Testis (tissue), 3 donors: Measurements from ENCODE around the gene VWA3A. TPM values are rescaled to one million over a fixed set of nuclear protein-coding genes. Genes with fewer than 3 reads are reported as not detected.

Experiments
- DNase-seq: peaks from one replicate; pipeline ENCODE4 v3.0.0-alpha.2; 2019
- H3K27ac ChIP-seq, 2 donors: fragments of 200-600 bp; sonication (generic); one replicate each; pipeline ENCODE4 v1.5.1; 2019
- H3K27me3 ChIP-seq: fragments of 200-600 bp; sonication (generic); one replicate; pipeline ENCODE4 v1.5.1; 2019
- H3K36me3 ChIP-seq: fragments of 200-600 bp; sonication (generic); one replicate; pipeline ENCODE4 v1.5.1; 2017; ENCODE audit warnings: low read depth; ENCODE audit errors: missing control alignments
- H3K4me1 ChIP-seq: fragments of 200-600 bp; sonication (generic); one replicate; pipeline ENCODE4 v1.5.1; 2019
- H3K4me3 ChIP-seq, 2 donors: fragments of 200-600 bp; sonication (generic); one replicate each; pipeline ENCODE4 v1.5.1; 2017 to 2019
- H3K9me3 ChIP-seq: fragments of 200-600 bp; sonication (generic); one replicate; pipeline ENCODE4 v1.5.1; 2017
- CTCF ChIP-seq, 3 experiments: fragments of 450-650 bp in 2 of 3; fragments of 200-600 bp in 1 of 3; sonication (generic) in 1 of 3; IDR thresholded peaks; one replicate each; pipeline ENCODE4 v1.5.1; 2016 to 2019; ENCODE audit warnings: antibody characterized with exemption in 3 of 3, mild to moderate bottlenecking in 2 of 3, moderate library complexity in 1 of 3
- POLR2A ChIP-seq: fragments of 450-650 bp; IDR thresholded peaks from one replicate; pipeline ENCODE4 v1.6.1; 2017; ENCODE audit warnings: antibody characterized with exemption, mild to moderate bottlenecking, moderate library complexity
- WGBS, 2 donors: methylation state at CpG; one replicate each; pipeline ENCODE4 v1.1.5; 2018; 5-methylcytosine and 5-hydroxymethylcytosine counted together
- intact Hi-C: fragments of 100-400 bp; cut with DNase I; formaldehyde crosslinking; loops from one replicate; pipeline ENCODE4 v1.15.1; 2023; ENCODE audit warnings: low total_unique reads
- polyA plus RNA-seq: library from polyadenylated mRNA; stranded (reverse); fragments of 350-450 nt; fragmentation: Illumina TruSeq; extraction: RNeasy Lipid Tissue Mini Kit (QIAGEN cat#74804); gene quantifications from one replicate; pipeline ENCODE4 v1.2.3, GENCODE V29; 2014; ENCODE audit warnings: low read depth, low replicate concordance; ENCODE audit not compliant: insufficient read depth
- total RNA-seq, 2 donors: library from RNA; depleted of rRNA; stranded (reverse); fragments of >200 nt; gene quantifications; one replicate each; pipeline ENCODE4 v1.2.3, GENCODE V29; 2016

Gene VWA3A
- total and polyA plus RNA-seq, 3 donors from 2014 or later, result 5.0 to 15.8 (median 9.8) TPM

GRCh38 chr16:22183901-22184614 is 91.7 kb downstream of the VWA3A start:
- DNase-seq, result no peak
- Histone ChIP-seq H3K27me3 (no peaks in the 10 kb centered on the region), H3K4me3 (no peak overlapping the region), H3K27ac (no peak overlapping the region), H3K9me3 (no peaks in the 10 kb centered on the region), H3K36me3 (no peaks in the 10 kb centered on the region), H3K4me1 (peaks cover 5% of the 10 kb centered on the region)
- WGBS, 2 donors, result 84 to 88% methylated on average over 11 of the region's 11 CpGs
- no peak for TF ChIP-seq POLR2A
- TF ChIP-seq CTCF (IDR thresholded peaks at IDR 0.05), result no peak
- intact Hi-C loops, result loop anchor here (10.0 kb wide), 1 partner anchor 229 kb away; the partner anchor contains the start of gene UQCRC2

- Histone ChIP-seq H3K4me3 (no peak overlapping the region), H3K9me3 (no peaks in the 10 kb centered on the region), H3K36me3 (no peaks in the 10 kb centered on the region), H3K27me3 (no peaks in the 10 kb centered on the region), H3K27ac (no peak overlapping the region), H3K4me1 (peaks cover 9% of the 10 kb centered on the region)
- no peak for DNase-seq
- 89 to 92% methylated on average over 6 of the region's 6 CpGs for WGBS, 2 donors
- TF ChIP-seq POLR2A (no peak), CTCF (IDR thresholded peaks at IDR 0.05) (no peak)
- intact Hi-C loops, result loop anchor here (10.0 kb wide), 1 partner anchor 230 kb away; the partner anchor contains the start of gene UQCRC2
Measured at GRCh38 chr16:22184615-22184968, 92.3 kb downstream of the VWA3A start.

- DNase-seq, result no peak
- H3K9me3 ChIP-seq, result no peaks in the 10 kb centered on the region
- no peaks in the 10 kb centered on the region for H3K27me3 ChIP-seq
- H3K36me3 ChIP-seq, result no peaks in the 10 kb centered on the region
- intact Hi-C loops, result loop anchor here (10.0 kb wide), 1 partner anchor 232 kb away; the partner anchor contains the start of gene UQCRC2
- no peak overlapping the region for H3K27ac ChIP-seq
- 77 to 78% methylated on average over 3 of the region's 3 CpGs for WGBS, 2 donors
- TF ChIP-seq POLR2A (no peak), CTCF (IDR thresholded peaks at IDR 0.05) (no peak)
- H3K4me3 ChIP-seq, result no peak overlapping the region
- H3K4me1 ChIP-seq, result peaks cover 11% of the 10 kb centered on the region
Measured at GRCh38 chr16:22186517-22186916, 94.2 kb downstream of the VWA3A start.

- TF ChIP-seq POLR2A (no peak), CTCF (IDR thresholded peaks at IDR 0.05) (no peak)
- Histone ChIP-seq H3K4me3 (no peak overlapping the region), H3K36me3 (no peaks in the 10 kb centered on the region), H3K9me3 (no peaks in the 10 kb centered on the region), H3K27me3 (no peaks in the 10 kb centered on the region), H3K4me1 (peaks cover 15% of the 10 kb centered on the region), H3K27ac (no peak overlapping the region)
- intact Hi-C loops, result loop anchor here (10.0 kb wide), 1 partner anchor 233 kb away; the partner anchor contains the start of gene UQCRC2
- 73 to 80% methylated on average over 2 of the region's 2 CpGs for WGBS, 2 donors
- DNase-seq, result no peak
Measured at GRCh38 chr16:22188267-22188594, 95.9 kb downstream of the VWA3A start.
